Thyroid gland (tissue), 4 donors: ENCODE results near the gene SHQ1.

ENCODE experiments used
- CTCF ChIP-seq, 6 experiments: fragments of 200-600 bp in 3 of 6; fragments of 450-650 bp in 3 of 6; sonication (generic) in 3 of 6; IDR thresholded peaks; one replicate each; pipeline ENCODE4 v1.5.1; 2016 to 2019; ENCODE audit warnings: antibody characterized with exemption in 6 of 6, mild to moderate bottlenecking in 2 of 6, inconsistent platforms in 1 of 6, moderate library complexity in 1 of 6
- POLR2A ChIP-seq, 2 donors: fragments of 450-650 bp; IDR thresholded peaks; one replicate each; pipeline ENCODE4 v1.6.1; 2017; ENCODE audit warnings: antibody characterized with exemption in 2 of 2, mild to moderate bottlenecking in 2 of 2, moderate library complexity in 1 of 2

- TF ChIP-seq CTCF (IDR thresholded peaks at IDR 0.05) (no peak), POLR2A (IDR thresholded peaks at IDR 0.05) (no peak)
Measured at GRCh38 chr3:72848703-72849081, 447 bp upstream of the SHQ1 start.
